ENCODE data around the gene QSER1. TPM values are rescaled to one million over a fixed set of nuclear protein-coding genes. Genes with fewer than 3 reads are reported as not detected.
"Not testable (repeated sequence)": the region's sequence is repeated elsewhere in the genome, so short reads cannot be mapped to it uniquely, and the experiment has no call there.

The QSER1 gene
- total RNA-seq, 2 donors from 2014 or later, result 19.0 to 23.3 TPM

GRCh38 chr11:33025339-33025722 is 132.7 kb downstream of the QSER1 start:
- intact Hi-C loops (cut with DNase I), result no loop called here
- DNase-seq (ENCODE audit: low spot score), result no peak

GRCh38 chr11:33027233-33027632 is 134.6 kb downstream of the QSER1 start:
- intact Hi-C loops (cut with DNase I), result no loop called here
- no peak for DNase-seq (ENCODE audit: low spot score)

- no peak for DNase-seq (ENCODE audit: low spot score)
- intact Hi-C loops (cut with DNase I), result no loop called here
Observed at GRCh38 chr11:33027846-33028536, 135.4 kb downstream of the QSER1 start.

- DNase-seq (ENCODE audit: low spot score), result no peak
- intact Hi-C loops (cut with DNase I), result no loop called here
Observed at GRCh38 chr11:33028537-33028914, 135.9 kb downstream of the QSER1 start.

- DNase-seq (ENCODE audit: low spot score); intact Hi-C loops (cut with DNase I): not testable (repeated sequence)
Observed at GRCh38 chr11:33029218-33029617, 136.6 kb downstream of the QSER1 start.

Other genes starting within 250 kb of the QSER1 start
- gene CCDC73, start 98.1 kb upstream of the QSER1 start, total RNA-seq, result not detected
- under 1 TPM; 0.81 to 0.83 TPM for gene PRRG4, start 62.9 kb upstream of the QSER1 start, total RNA-seq
- gene DEPDC7, start 123.1 kb downstream of the QSER1 start, total RNA-seq, result 1 to 10 TPM; 1.4 TPM
- 10 to 100 TPM; 25.4 to 28.3 TPM for gene TCP11L1, start 146.8 kb downstream of the QSER1 start, total RNA-seq